Measurements from ENCODE around the gene SLC8A1.

Gene SLC8A1

DNA sequence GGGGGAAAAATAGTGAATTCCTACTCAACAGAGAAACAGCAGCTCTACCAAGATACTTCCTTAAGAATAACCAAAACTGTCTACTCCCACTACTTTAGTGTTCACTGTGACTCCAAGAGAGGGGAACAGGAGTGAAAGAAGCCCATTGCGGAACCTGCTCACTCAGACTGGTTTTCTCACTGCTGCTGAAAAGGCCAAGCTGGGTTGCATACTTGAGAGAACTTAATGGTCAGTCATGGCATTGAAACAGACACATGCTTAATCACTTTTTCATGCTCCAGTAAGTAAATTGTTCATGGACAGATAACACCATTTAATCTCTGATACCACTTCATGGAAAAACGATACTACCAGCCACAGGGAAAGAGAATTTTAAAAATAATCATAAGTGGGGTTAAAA is 35.7 kb upstream of the SLC8A1 start:
- Histone ChIP-seq H3K27ac (peak overlapping the region in 1 of 2 donors; percentile 42), H3K4me3 (no peak overlapping the region)
- TF ChIP-seq, protein P1, sequence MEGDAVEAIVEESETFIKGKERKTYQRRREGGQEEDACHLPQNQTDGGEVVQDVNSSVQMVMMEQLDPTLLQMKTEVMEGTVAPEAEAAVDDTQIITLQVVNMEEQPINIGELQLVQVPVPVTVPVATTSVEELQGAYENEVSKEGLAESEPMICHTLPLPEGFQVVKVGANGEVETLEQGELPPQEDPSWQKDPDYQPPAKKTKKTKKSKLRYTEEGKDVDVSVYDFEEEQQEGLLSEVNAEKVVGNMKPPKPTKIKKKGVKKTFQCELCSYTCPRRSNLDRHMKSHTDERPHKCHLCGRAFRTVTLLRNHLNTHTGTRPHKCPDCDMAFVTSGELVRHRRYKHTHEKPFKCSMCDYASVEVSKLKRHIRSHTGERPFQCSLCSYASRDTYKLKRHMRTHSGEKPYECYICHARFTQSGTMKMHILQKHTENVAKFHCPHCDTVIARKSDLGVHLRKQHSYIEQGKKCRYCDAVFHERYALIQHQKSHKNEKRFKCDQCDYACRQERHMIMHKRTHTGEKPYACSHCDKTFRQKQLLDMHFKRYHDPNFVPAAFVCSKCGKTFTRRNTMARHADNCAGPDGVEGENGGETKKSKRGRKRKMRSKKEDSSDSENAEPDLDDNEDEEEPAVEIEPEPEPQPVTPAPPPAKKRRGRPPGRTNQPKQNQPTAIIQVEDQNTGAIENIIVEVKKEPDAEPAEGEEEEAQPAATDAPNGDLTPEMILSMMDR (IDR thresholded peaks at IDR 0.05), result no peak
- DNase-seq (ENCODE audit: low spot score), result no peak

DNA sequence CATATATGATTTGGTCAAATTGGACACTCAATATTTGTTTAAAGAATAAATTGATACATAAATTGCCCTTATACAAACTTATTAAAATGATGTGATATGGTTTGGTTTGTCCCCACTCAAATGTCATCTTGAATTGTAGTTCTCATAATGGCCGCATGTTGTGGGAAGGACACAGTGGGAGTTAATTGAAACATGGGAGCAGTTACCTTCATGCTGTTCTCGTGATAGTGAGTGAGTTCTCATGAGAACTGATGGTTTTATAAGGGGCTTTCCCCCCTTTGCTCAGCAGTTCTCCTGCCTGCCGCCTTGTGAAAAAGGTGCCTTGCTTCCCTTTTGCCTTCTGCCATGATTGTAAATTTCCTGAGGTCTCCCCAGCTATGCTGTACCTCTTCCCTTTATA is 34.0 kb upstream of the SLC8A1 start:
- TF ChIP-seq, protein P1 (IDR thresholded peaks at IDR 0.05), result no peak
- DNase-seq (ENCODE audit: low spot score), result no peak
- no peak overlapping the region for H3K4me3 ChIP-seq
- H3K27ac ChIP-seq, result no peak overlapping the region

DNA sequence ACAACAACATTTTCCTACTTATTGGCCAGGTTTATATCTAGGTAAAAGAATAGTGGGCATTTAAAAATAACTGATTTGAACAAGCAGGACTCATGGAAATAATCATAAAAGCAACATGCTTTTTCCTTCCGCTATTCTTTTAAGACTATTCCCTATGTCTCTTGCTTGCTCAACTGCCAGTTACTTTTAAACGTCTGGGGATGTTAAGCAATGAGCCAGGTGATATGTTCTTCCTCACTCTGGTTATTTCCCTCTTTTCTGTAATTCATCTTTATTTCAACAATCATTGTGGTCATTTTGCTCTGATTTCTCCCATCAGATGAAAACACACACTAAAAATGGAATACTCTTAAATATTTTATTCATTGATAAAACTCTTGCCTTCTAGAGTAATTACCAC is 33.4 kb upstream of the SLC8A1 start:
- Histone ChIP-seq H3K4me3 (no peak overlapping the region), H3K27ac (no peak overlapping the region)
- DNase-seq (ENCODE audit: low spot score), result no peak
- TF ChIP-seq, protein P1 (IDR thresholded peaks at IDR 0.05), result no peak

DNA sequence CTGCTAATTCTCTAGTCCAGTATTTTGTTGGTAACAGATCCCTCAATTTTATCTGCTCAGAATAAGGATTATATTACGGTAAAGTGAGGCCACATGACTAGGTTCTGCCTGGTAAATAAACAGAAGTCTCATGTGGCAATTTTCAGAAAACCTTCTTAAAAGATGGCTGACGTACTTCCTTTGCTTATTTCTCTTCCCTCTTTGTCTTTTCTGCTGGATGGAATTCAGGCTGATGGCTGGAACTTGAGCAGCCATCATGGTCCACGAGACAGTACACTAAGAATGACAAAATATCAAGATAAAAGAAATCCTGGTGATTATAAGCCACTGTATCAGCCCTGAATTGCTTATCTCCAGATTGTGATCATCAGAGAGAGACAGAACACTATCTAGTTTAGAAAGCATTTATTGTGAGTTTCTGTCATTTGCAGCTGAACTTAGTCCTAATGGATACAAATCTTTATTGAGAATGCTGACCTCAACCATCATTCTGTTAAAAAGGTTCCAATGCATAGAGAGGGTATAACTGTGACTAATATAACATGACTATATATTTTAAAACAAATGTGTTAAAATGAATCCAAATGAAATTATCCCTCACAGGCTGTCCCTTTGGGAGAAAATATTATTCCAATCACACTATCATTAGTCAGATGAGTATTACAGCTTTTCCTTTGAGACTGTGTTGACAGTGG is 31.8 kb upstream of the SLC8A1 start:
- no peak for DNase-seq (ENCODE audit: low spot score)
- TF ChIP-seq, protein P1 (IDR thresholded peaks at IDR 0.05), result no peak
- H3K27ac ChIP-seq, result no peak overlapping the region
- H3K4me3 ChIP-seq, result no peak overlapping the region

DNA sequence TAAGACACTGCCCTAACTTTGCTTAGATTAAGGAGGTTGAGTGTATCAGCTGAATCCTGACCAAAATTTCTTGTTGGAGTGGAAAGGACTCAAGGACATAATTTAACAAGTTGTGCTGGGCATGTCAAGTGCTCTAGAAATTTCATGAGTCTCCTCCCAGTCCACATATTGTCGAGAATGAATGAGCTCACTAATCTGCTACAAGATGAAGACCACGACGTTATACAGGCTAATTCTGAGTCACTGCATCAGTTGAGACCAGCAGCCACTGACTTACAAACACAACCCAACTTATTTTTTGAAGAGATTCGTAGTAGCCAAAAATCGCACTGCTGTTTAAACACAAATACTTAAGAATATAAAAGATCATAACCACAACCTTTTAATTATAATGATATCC is 28.7 kb upstream of the SLC8A1 start:
- H3K27ac ChIP-seq, result no peak overlapping the region
- no peak for DNase-seq (ENCODE audit: low spot score)
- H3K4me3 ChIP-seq, result no peak overlapping the region
- TF ChIP-seq, protein P1 (IDR thresholded peaks at IDR 0.05), result no peak

DNA sequence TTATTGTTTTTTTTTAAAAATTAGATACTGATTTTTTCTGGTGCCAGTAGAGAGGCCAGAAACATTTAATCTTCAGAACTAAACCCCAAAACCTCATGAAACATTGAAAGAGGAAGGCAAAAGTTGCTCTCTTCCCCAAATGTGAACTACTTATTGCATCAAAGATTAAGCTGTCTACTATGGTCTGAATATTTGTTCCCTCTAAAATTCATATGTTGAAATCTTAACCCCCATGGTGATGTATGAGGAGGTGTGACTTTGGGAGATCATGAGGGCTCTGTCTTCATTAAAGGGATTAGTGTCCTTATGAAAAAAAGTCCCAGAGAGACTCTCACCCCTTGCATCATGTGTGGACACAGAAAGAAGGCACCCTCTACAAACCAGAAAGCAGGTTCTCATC is 28.2 kb upstream of the SLC8A1 start:
- no peak for DNase-seq (ENCODE audit: low spot score)
- TF ChIP-seq, protein P1 (IDR thresholded peaks at IDR 0.05), result no peak
- no peak overlapping the region for H3K4me3 ChIP-seq
- H3K27ac ChIP-seq, result no peak overlapping the region

DNA sequence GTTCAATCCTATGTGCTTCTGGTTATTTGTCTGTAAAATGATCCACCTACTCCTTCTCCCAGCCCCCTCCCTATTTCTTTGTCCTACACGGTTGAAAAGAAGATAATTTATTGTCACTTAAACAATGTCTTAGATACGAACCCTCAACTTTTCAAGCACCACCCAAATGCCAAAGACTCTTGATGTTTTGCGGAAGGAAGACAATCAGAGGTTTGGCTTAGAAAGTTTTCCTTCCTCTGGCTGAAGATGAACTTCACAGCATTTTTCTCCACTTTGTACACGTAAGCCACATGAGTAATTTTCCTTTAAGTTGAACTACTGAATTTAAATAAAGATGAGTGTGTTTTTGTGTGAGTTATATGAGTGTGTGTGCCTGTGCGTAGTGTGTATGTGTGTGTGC is 25.5 kb upstream of the SLC8A1 start:
- Histone ChIP-seq H3K27ac (no peak overlapping the region), H3K4me3 (no peak overlapping the region)
- no peak for DNase-seq (ENCODE audit: low spot score)
- TF ChIP-seq, protein P1 (IDR thresholded peaks at IDR 0.05), result no peak

Data from coronary artery (tissue), 2 donors.